WTC11 (cell line): ENCODE results near the gene CDK2AP2. TPM values are rescaled to one million over a fixed set of nuclear protein-coding genes. Genes with fewer than 3 reads are reported as not detected.

ENCODE experiments used
- ATAC-seq: fragments of 200-7000 bp; cut with Tn5 transposase; 2 replicates; pipeline ENCODE4 v1.10.0; 2021; ENCODE audit warnings: mild to moderate bottlenecking, moderate library complexity
- CTCF ChIA-PET: fragments of 300-600 bp; sonication (Branson Sonifier 250); formaldehyde crosslinking; loops from one replicate; lab custom pipeline; 2021; ENCODE audit warnings: antibody characterized with exemption; lab: Charles Lee
- POLR2A ChIA-PET: fragments of 350-600 bp; sonication (Branson Sonifier 250); formaldehyde crosslinking; loops from one replicate; lab custom pipeline; 2021; ENCODE audit warnings: antibody characterized with exemption; lab: Charles Lee
- DNase-seq: peaks from one replicate; pipeline ENCODE4 v3.0.0; 2021; ENCODE audit warnings: low spot score
- H3K27ac Mint-ChIP-seq: 2 replicates; pipeline ENCODE4 v1.8.0; 2021; ENCODE audit warnings: mixed read lengths
- H3K27me3 Mint-ChIP-seq: 2 replicates; pipeline ENCODE4 v1.8.0; 2021; ENCODE audit warnings: low read depth, mild to moderate bottlenecking, moderate library complexity, mixed read lengths
- H3K36me3 Mint-ChIP-seq: 2 replicates; pipeline ENCODE4 v1.8.0; 2021; ENCODE audit warnings: mixed read lengths
- H3K4me1 Mint-ChIP-seq: 2 replicates; pipeline ENCODE4 v1.8.0; 2022; ENCODE audit warnings: mixed read lengths
- H3K4me3 Mint-ChIP-seq: 2 replicates; pipeline ENCODE4 v1.8.0; 2021; ENCODE audit warnings: mild to moderate bottlenecking, moderate library complexity, mixed read lengths
- H3K9me3 Mint-ChIP-seq: 2 replicates; pipeline ENCODE4 v1.8.0; 2021; ENCODE audit warnings: mixed read lengths
- ARID4B ChIP-seq: sonication (generic); formaldehyde crosslinking; IDR thresholded peaks from 2 replicates; pipeline ENCODE4 v1.8.0; 2023; ENCODE audit warnings: missing genetic modification reagents, mild to moderate bottlenecking, borderline replicate concordance
- CTCF ChIP-seq: fragments of 200-600 bp; IDR thresholded peaks from 2 replicates; pipeline ENCODE4 v1.8.0; 2022; ENCODE audit warnings: antibody characterized with exemption
- EMX1 ChIP-seq: fragments of 250-450 bp; sonication (Bioruptor Pico); IDR thresholded peaks from 2 replicates; pipeline ENCODE4 v1.8.0; 2021; ENCODE audit warnings: mild to moderate bottlenecking
- ETV6 ChIP-seq: sonication (generic); formaldehyde crosslinking; IDR thresholded peaks from 2 replicates; pipeline ENCODE4 v1.8.1; 2022; ENCODE audit warnings: mild to moderate bottlenecking, missing genetic modification reagents
- FOXP1 ChIP-seq: sonication (generic); formaldehyde crosslinking; IDR thresholded peaks from 2 replicates; pipeline ENCODE4 v1.8.0; 2022; ENCODE audit warnings: missing genetic modification reagents, mild to moderate bottlenecking, moderate library complexity, borderline replicate concordance
- GRHL2 ChIP-seq: fragments of 250-450 bp; sonication (Bioruptor Pico); IDR thresholded peaks from 2 replicates; pipeline ENCODE4 v1.8.0; 2022; ENCODE audit warnings: mild to moderate bottlenecking, moderate library complexity; ENCODE audit not compliant: insufficient replicate concordance, severe bottlenecking
- JUN ChIP-seq: sonication (generic); formaldehyde crosslinking; IDR thresholded peaks from 2 replicates; pipeline ENCODE4 v1.8.0; 2023; ENCODE audit warnings: mild to moderate bottlenecking, missing genetic modification reagents
- KAT7 ChIP-seq: sonication (generic); formaldehyde crosslinking; IDR thresholded peaks from 2 replicates; pipeline ENCODE4 v1.8.1; 2023; ENCODE audit warnings: missing genetic modification reagents, mild to moderate bottlenecking, borderline replicate concordance
- NFYB ChIP-seq: sonication (generic); formaldehyde crosslinking; conservative IDR thresholded peaks from 2 replicates; pipeline ENCODE4 v1.8.0; 2022; ENCODE audit warnings: low read depth, missing genetic modification reagents
- OVOL2 ChIP-seq: fragments of 250-450 bp; sonication (Bioruptor Pico); IDR thresholded peaks from 2 replicates; pipeline ENCODE4 v1.9.0; 2021; ENCODE audit warnings: mild to moderate bottlenecking, borderline replicate concordance
- PREB ChIP-seq: sonication (generic); formaldehyde crosslinking; IDR thresholded peaks from 2 replicates; pipeline ENCODE4 v1.8.1; 2022; ENCODE audit warnings: mild to moderate bottlenecking, missing genetic modification reagents, moderate library complexity, borderline replicate concordance
- RELA ChIP-seq: sonication (generic); formaldehyde crosslinking; IDR thresholded peaks from 2 replicates; pipeline ENCODE4 v1.8.1; 2022; ENCODE audit warnings: missing genetic modification reagents, mild to moderate bottlenecking, borderline replicate concordance
- RORB ChIP-seq: fragments of 250-450 bp; sonication (Bioruptor Pico); IDR thresholded peaks from 2 replicates; pipeline ENCODE4 v1.9.0; 2021; ENCODE audit warnings: mild to moderate bottlenecking
- ZNF232 ChIP-seq: sonication (generic); formaldehyde crosslinking; IDR thresholded peaks from 2 replicates; pipeline ENCODE4 v1.8.0; 2022; ENCODE audit warnings: mild to moderate bottlenecking, missing genetic modification reagents
- ZNF263 ChIP-seq: sonication (generic); formaldehyde crosslinking; IDR thresholded peaks from 2 replicates; pipeline ENCODE4 v1.8.1; 2022; ENCODE audit warnings: low read depth, mild to moderate bottlenecking, moderate library complexity, missing genetic modification reagents
- ZNF416 ChIP-seq: fragments of 250-450 bp; sonication (Bioruptor Pico); IDR thresholded peaks from 2 replicates; pipeline ENCODE4 v1.9.0; 2021; ENCODE audit warnings: mild to moderate bottlenecking, inconsistent platforms
- total RNA-seq: library from RNA; stranded (reverse); gene quantifications from 3 replicates; pipeline ENCODE4 v1.2.3, GENCODE V29; 2021
- TF ChIP-seq, protein P1 (sequence below): sonication (generic); formaldehyde crosslinking; IDR thresholded peaks from 2 replicates; pipeline ENCODE4 v1.8.1; 2023; ENCODE audit warnings: mild to moderate bottlenecking, missing genetic modification reagents
- TF ChIP-seq, protein P2 (sequence below): sonication (generic); formaldehyde crosslinking; IDR thresholded peaks from 2 replicates; pipeline ENCODE4 v1.8.1; 2022; ENCODE audit warnings: low read depth, missing genetic modification reagents, borderline replicate concordance
- TF ChIP-seq, protein P3 (sequence below): sonication (generic); formaldehyde crosslinking; IDR thresholded peaks from 2 replicates; pipeline ENCODE4 v1.8.1; 2023; ENCODE audit warnings: mild to moderate bottlenecking, missing genetic modification reagents, moderate library complexity
- TF ChIP-seq, protein P4 (sequence below): sonication (generic); formaldehyde crosslinking; conservative IDR thresholded peaks from 2 replicates; pipeline ENCODE4 v1.8.1; 2022; ENCODE audit warnings: mild to moderate bottlenecking, missing genetic modification reagents

The CDK2AP2 gene
- total RNA-seq, 1 experiment from 2014 or later, result 53.1 TPM

GRCh38 chr11:67535561-67535960 lies 27.6 kb upstream of the CDK2AP2 start:
- no peak overlapping the region for H3K27ac Mint-ChIP-seq
- ChIA-PET POLR2A (no interaction called here), CTCF (no interaction called here)
- TF ChIP-seq, protein P1, sequence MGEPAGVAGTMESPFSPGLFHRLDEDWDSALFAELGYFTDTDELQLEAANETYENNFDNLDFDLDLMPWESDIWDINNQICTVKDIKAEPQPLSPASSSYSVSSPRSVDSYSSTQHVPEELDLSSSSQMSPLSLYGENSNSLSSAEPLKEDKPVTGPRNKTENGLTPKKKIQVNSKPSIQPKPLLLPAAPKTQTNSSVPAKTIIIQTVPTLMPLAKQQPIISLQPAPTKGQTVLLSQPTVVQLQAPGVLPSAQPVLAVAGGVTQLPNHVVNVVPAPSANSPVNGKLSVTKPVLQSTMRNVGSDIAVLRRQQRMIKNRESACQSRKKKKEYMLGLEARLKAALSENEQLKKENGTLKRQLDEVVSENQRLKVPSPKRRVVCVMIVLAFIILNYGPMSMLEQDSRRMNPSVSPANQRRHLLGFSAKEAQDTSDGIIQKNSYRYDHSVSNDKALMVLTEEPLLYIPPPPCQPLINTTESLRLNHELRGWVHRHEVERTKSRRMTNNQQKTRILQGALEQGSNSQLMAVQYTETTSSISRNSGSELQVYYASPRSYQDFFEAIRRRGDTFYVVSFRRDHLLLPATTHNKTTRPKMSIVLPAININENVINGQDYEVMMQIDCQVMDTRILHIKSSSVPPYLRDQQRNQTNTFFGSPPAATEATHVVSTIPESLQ (CRISPR knock-in tag), result no peak
- TF ChIP-seq RORB (CRISPR knock-in tag) (no peak), ARID4B (no peak), PREB (CRISPR knock-in tag) (no peak), CTCF (no peak), GRHL2 (CRISPR knock-in tag) (no peak), ETV6 (CRISPR knock-in tag) (no peak), EMX1 (CRISPR knock-in tag) (no peak)
- TF ChIP-seq, protein P2, sequence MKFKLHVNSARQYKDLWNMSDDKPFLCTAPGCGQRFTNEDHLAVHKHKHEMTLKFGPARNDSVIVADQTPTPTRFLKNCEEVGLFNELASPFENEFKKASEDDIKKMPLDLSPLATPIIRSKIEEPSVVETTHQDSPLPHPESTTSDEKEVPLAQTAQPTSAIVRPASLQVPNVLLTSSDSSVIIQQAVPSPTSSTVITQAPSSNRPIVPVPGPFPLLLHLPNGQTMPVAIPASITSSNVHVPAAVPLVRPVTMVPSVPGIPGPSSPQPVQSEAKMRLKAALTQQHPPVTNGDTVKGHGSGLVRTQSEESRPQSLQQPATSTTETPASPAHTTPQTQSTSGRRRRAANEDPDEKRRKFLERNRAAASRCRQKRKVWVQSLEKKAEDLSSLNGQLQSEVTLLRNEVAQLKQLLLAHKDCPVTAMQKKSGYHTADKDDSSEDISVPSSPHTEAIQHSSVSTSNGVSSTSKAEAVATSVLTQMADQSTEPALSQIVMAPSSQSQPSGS (CRISPR knock-in tag), result no peak
- TF ChIP-seq, protein P3, sequence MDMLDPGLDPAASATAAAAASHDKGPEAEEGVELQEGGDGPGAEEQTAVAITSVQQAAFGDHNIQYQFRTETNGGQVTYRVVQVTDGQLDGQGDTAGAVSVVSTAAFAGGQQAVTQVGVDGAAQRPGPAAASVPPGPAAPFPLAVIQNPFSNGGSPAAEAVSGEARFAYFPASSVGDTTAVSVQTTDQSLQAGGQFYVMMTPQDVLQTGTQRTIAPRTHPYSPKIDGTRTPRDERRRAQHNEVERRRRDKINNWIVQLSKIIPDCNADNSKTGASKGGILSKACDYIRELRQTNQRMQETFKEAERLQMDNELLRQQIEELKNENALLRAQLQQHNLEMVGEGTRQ (CRISPR knock-in tag), result no peak
- TF ChIP-seq, protein P4, sequence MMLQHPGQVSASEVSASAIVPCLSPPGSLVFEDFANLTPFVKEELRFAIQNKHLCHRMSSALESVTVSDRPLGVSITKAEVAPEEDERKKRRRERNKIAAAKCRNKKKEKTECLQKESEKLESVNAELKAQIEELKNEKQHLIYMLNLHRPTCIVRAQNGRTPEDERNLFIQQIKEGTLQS (CRISPR knock-in tag), result no peak
- H3K36me3 Mint-ChIP-seq, result peaks cover 23% of the 10 kb centered on the region
- no peaks in the 10 kb centered on the region for H3K4me1 Mint-ChIP-seq
- DNase-seq (no peak), ATAC-seq (no peak)
- H3K4me3 Mint-ChIP-seq, result no peak overlapping the region
- peaks cover 35% of the 10 kb centered on the region for H3K27me3 Mint-ChIP-seq
- peaks cover 50% of the 10 kb centered on the region for H3K9me3 Mint-ChIP-seq

- Mint-ChIP-seq H3K27me3 (peaks cover 35% of the 10 kb centered on the region), H3K9me3 (peaks cover 50% of the 10 kb centered on the region), H3K36me3 (peaks cover 21% of the 10 kb centered on the region), H3K4me3 (no peak overlapping the region), H3K4me1 (no peaks in the 10 kb centered on the region), H3K27ac (no peak overlapping the region)
- DNase-seq (no peak), ATAC-seq (no peak)
- CTCF ChIA-PET, result interaction anchor here (0.5 kb wide), 1 partner anchor 1068 kb away, joined by 4 read pairs; the partner anchor contains the start of gene PELI3
- POLR2A ChIA-PET, result interaction anchor here (0.7 kb wide), 1 partner anchor 14 kb away, joined by 8 read pairs; no protein-coding TSS in a partner anchor
- TF ChIP-seq OVOL2, result no peak
- TF ChIP-seq ZNF416 (CRISPR knock-in tag), result no peak
- TF ChIP-seq, protein P4 (CRISPR knock-in tag), result no peak
- no peak for TF ChIP-seq ZNF263
- no peak for TF ChIP-seq ZNF232
- TF ChIP-seq RELA, result no peak
- TF ChIP-seq FOXP1 (CRISPR knock-in tag), result no peak
- no peak for TF ChIP-seq JUN
- no peak for TF ChIP-seq NFYB (CRISPR knock-in tag)
- TF ChIP-seq KAT7 (CRISPR knock-in tag), result no peak
- TF ChIP-seq, protein P2 (CRISPR knock-in tag), result no peak
Measured at GRCh38 chr11:67534070-67534679, 26.2 kb upstream of the CDK2AP2 start.
